GM08714 (cell line): ENCODE data around the gene KCTD21.

Experiments
- H3K4me3 ChIP-seq: fragments of 200-500 bp; sonication (Bioruptor generic); 2 replicates; pipeline ENCODE4 v1.5.1; 2014; ENCODE audit warnings: mild to moderate bottlenecking, low read length, inconsistent platforms
- ZNF274 ChIP-seq: IDR thresholded peaks from 2 replicates; pipeline ENCODE4 v1.6.1; 2012; ENCODE audit warnings: mild to moderate bottlenecking, low read depth, low read length

The KCTD21 gene

DNA sequence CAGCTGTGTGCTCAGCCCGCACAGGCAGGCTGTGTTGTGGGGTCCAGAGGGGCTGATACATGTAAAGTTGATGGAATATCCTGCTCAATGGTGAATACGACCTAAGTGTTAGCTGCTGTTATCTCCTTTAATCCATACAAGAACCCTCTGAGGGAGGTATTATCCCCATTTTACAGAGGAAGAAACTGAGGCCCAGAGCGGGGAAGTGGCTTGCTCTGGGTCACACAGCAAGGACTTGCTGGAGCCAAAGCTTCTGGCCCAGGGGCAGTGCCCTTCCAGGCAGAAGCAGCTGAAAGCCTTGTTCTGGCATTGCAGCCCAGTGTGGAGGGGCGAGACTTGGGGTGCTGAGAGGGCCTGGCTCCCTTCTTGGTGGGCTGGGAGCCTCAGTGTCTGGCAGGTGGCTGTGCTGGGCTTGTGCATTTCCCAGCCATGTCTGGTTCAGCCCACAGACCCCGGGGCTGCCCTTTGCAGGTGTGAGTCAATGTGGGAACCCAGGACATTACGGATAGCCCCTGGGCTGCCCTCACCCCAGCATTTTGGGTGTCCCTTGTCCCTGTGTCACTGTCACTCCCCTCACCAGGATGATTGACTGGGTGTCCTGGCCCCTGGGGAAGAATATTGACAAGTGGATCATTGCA lies 10.7 kb upstream of the KCTD21 start:
- no peak for TF ChIP-seq ZNF274
- H3K4me3 ChIP-seq: no peak overlapping the region

DNA sequence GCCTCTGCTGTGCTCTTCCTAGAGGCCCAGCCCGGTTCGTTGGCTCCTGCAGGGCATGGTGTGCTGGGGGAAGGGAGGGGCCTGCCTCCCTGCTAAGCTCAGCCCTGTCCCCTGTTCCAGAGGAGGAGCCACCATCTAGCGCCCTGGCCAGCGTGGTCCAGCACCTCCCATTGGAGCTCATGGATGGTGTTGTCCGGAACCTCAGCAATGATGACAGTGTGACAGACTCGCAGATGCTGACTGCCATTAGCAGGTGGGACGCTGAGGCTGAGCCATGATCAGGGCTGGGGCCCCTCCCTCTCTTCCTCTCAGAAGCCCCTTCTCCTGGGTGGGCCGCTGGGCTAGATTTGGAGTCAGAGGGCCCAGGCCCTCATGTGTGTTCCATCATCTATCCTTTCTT lies 9.4 kb upstream of the KCTD21 start:
- no peak overlapping the region for H3K4me3 ChIP-seq
- TF ChIP-seq ZNF274: no peak

DNA sequence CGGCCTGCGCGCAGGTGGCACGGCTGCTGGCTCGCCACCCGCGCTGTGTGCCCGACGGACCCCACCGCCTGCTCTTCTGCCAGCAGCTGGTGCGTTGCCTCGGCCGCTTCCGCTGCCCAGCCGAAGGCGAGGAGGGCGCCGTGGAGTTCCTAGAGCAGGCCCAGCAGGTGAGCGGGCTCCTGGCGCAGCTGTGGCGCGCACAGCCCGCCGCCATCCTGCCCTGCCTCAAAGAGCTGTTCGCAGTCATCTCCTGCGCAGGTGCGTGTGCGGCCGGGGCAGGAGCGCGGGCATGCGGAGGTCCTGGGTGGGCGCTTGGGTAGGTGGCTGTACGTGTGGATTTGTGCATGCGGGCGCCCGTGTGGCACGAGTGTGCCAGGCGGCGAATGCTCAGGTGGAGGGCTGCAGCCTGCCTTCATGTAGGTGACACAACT lies 8.2 kb upstream of the KCTD21 start:
- no peak for TF ChIP-seq ZNF274
- no peak overlapping the region for H3K4me3 ChIP-seq

DNA sequence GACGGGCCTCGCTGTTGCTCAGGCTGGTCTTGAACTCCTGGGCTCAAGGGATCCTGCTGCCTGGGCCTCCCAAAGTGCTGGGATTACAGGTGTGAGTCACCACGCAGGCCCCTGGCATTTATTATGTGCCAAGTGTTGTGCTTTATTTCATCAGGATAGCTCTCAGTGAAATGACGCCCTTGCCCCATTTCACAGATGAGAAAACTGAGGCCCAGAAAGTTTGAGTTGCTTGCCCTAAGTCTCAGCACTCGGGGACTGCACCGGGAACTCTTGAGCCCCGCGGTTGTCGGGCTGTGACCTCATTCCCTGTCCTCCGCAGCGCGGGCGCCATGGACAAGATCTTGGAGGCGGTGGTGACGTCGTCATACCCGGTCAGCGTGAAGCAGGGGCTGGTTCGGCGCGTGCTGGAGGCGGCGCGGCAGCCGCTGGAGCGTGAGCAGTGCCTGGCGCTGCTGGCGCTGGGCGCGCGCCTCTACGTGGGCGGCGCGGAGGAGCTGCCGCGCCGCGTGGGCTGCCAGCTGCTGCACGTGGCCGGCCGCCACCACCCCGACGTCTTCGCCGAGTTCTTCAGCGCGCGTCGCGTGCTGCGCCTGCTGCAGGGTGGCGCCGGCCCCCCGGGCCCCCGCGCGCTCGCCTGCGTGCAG lies 7.6 kb upstream of the KCTD21 start:
- no peak for TF ChIP-seq ZNF274
- H3K4me3 ChIP-seq: no peak overlapping the region

DNA sequence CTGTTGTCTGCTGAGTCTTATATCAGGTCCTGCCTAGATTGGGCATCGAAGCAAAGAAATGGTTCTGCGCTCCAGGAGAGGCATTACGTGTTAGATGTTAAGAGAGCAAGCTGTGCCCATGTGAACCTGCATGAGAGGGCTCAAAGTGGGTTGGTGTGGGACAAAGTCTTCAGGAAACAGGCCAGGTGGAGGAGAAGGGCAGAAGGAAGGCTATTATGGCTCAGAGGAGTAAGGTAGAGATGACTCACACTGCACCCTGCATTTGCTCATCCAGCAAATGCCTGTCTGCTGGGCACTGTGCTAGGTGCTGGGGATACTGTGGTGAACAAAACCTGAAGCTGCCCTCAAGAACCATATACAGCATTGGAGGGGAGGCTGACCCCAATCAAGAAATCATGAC lies 6.1 kb upstream of the KCTD21 start:
- TF ChIP-seq ZNF274: no peak
- no peak overlapping the region for H3K4me3 ChIP-seq

DNA sequence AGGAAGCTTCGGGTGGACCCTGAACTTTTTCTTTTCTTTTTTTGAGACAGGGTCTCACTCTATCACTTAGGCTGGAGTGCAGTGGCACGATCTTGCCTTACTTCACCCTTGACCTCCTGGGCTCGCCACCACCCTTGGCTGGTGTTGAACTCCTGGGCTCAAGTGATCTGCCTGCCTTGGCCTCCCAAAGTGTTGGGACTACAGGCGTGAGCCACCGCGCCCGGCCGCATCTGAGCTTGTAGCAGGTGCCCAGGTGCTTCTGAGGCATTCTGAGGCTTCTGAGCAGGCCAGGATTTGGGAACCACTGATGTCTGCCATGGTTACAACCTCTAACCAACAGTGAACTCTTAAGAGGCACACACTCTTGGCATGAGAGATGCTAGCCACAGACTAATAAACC lies 5.4 kb upstream of the KCTD21 start:
- no peak overlapping the region for H3K4me3 ChIP-seq
- TF ChIP-seq ZNF274: no peak

DNA sequence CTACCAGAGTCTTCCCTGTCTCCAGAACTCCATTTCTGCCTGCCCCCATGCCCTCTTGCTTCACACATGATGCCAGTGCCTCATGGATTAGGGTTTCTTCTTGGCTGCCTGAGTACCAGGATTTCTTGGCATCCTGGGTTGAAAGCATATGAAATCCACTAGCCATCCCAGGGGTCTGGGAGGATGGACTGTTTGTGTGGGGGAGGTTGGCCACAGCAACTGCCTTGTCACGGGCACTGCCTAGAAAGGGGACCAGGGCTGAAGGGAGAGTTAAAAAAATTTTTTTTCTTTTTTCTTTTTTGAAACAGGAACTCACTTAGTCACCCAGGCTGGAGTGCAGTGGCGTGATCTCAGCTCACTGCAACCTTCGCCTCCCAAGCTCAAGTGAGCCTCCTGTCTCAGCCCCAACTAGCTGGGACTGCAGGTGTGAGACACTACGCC lies 4.5 kb upstream of the KCTD21 start:
- no peak overlapping the region for H3K4me3 ChIP-seq
- TF ChIP-seq ZNF274: no peak

DNA sequence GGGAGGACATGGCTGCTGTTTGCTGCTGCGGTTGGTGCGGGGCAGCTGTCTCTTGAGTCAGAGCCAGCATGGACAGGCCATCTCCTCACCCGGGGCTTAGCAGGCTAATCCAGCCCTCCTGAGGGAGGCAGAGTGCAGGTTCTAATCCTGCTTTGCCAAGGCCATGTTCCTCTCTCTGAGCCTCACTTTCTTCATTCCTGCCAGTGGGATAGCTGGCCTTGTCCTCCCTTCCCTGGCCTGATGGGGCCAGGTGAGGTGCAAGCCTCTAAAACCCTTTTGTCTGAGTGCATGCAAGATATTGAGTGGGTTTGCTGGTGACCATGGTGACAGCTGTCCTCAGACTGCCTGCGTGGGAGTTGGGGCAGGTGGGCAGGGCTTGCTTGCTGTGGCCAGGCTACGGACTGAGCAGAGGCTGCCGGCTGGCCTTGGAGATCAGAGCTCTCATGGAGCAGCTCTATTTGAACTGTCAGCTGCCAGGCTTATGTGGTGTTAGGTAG lies 3.8 kb upstream of the KCTD21 start:
- TF ChIP-seq ZNF274: no peak

DNA sequence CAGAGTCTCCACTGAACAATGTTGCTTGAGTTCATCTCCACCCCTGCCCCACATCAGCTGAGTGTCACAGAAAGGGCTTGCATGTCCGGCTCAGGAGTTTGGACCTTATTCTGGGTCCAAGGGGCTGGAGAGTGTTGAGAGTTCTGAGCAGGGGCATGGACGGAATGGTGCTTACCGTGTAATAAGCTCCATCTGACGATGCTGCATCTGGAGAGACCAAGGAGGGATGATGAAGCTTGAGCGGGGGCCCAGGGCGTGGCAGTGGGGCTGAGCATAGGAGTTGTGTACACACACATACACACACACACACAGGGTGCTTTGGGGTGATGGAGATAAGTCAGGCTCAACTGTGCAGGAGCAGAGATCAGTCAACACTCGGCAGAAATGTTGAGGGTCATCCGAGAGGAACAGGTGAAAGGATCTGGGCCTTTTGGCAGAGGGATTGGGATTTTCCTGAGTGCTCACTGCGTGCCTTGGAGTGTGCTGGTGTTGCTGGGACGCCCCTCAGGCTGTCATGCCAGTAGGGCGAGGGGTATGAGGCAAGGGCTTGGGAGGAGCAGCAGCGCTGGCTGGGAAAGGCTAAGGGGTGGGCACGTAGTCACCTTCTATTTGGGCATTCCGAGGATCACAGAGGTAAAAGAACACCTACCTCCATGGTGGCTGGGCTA lies 2.6 kb upstream of the KCTD21 start:
- no peak for TF ChIP-seq ZNF274
- H3K4me3 ChIP-seq: no peak overlapping the region

More for the DNA sequence above, 3.8 kb upstream of the KCTD21 start:
- H3K4me3 ChIP-seq: no peak overlapping the region

DNA sequence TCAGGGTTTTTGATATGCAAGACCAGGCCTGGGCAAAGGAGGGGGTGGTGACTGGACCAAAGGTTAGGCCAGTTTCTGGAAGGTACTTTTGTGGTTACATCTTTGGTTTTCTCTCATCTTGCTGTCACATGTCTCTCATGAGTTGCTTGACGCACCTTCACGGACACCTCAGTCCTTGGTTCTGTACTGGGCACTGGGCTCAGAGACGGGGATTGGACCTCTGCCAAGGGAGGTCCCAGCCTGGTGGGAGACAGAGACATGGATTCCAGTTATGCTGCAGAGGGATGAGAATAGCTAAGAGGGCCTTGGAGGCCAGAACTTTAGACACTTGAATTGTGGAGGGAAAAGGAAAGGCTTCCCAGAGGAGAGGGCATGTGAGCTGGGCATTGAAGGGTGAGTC lies 1.9 kb upstream of the KCTD21 start:
- TF ChIP-seq ZNF274: no peak
- no peak overlapping the region for H3K4me3 ChIP-seq

DNA sequence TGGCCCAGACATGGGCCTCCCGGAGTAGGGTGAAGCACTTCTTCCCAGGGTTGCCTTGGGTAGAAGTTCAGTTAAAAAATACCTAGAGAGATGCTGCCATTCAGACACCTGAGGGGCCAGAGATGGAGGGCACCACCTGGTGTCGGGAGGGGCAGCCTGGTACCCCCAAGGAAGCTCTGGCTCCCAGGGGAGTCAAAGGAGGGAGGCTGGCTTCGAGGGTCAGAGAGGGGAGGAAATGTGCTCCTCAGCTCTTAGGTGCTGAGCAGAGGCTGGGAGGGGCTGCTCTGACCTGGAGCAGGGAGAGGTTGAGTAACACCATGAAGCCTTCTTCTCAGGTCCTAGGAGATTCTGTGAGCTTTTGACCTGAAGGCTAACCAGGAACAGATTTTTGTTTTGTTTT lies 1.4 kb upstream of the KCTD21 start:
- no peak for TF ChIP-seq ZNF274

DNA sequence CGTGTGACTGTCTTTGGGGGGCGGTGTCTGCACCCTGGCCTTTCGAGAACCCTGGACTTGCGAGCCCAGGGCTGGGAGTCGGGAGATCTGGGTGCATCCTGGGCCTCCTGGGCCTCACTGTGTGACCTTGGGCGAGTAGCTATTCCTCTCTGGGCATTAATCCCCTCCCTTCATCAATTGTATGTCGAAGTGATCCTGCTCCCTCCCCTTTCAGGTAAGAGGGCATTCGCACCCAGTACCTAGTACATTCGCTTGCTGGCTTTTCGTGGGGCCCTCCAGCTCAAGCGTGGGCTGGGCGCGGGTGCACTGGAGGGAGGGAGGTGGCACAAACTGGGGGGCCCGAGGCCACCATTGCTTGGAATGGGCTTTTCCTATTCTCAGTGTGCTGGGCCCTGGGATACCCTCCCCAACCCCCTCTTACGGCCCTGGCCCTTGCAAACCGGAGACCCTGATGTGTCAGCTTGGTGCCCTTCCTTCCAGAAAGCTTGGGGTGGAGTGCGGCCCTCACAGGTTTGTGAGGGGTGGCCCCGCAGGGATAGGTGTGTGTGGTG lies 823 bp upstream of the KCTD21 start:
- TF ChIP-seq ZNF274: no peak
- H3K4me3 ChIP-seq: peak overlapping the region; percentile 87; the same call in 1 of the 2 replicates

More for the DNA sequence above, 1.4 kb upstream of the KCTD21 start:
- no peak overlapping the region; the same call in 1 of the 2 replicates for H3K4me3 ChIP-seq

DNA sequence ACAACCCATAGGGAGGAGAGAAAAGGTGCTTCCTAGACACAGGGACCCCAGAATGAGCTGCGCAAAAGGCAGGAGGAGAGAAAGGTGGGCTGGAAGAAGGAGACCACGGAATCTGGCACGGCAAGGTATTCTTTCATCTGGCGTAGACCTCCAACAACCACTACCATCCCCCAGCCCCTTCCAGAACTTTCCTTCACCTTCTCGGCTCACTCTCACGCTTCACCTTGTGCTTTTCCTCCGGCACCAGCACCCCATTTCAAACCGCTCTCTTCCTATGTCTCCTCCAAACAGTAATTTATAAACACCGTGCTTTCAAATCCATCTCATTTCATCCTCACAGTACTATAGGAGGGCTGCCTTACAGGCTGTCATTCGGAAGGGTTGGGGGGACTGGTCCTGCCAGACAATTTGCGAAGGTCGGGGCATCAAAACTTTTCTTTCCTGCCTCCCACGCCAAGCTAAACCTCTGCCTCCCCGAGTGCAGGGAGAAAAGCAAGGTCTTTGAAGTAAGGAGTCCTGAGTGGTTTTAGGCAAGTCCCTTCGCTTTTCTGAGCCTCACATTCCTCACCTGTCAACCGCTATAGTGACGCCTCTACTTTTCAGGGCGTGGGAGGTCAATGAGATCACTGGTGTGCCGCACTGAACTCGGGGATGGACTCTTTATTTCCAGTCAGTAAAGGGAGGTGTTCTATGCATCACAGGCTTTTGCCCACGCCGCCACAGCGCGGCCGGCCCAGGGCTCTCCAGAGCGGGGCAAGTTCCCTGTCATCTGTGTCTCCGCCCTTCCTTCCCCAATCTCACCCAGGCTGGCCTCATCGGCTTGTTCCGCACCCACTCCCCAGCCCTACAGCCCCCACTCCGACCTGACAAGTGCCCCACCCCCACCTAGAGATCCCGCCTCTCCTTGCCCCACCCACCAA lies 800 bp downstream of the KCTD21 start:
- H3K4me3 ChIP-seq: peak overlapping the region; percentile 87
- TF ChIP-seq ZNF274: no peak

DNA sequence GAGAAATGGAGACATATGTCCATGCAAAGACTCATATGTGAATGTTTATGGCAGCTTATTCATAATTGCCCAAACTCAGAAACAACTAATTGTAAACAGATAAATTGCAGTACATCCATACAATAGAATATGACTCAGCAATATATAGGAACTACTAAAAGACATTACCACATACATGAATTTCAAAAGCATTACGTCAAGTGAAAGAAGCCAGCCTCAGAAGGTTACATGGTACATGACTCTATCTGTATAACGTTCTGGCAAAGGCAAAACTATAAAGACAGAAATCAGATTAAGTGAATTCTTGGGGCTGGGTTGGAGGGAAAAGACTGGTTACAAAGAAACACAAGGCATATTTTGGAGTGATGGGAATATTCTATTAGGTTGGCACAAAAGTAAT lies 7.2 kb downstream of the KCTD21 start:
- no peak overlapping the region for H3K4me3 ChIP-seq
- no peak for TF ChIP-seq ZNF274
